CD4-positive, alpha-beta memory T cell (primary cell): ENCODE measurements around the gene INTS4. TPM values are rescaled to one million over a fixed set of nuclear protein-coding genes. Genes with fewer than 3 reads are reported as not detected.
"Not testable (repeated sequence)": the region's sequence is repeated elsewhere in the genome, so short reads cannot be mapped to it uniquely, and the experiment has no call there.

Source experiments
- CTCF ChIA-PET: fragments of 350-600 bp; sonication (Branson Sonifier 250); formaldehyde crosslinking; loops from one replicate; lab custom pipeline; 2021; ENCODE audit warnings: inconsistent platforms; ENCODE audit not compliant: partially characterized antibody; lab: Charles Lee
- POLR2A ChIA-PET: fragments of 350-600 bp; sonication (Branson Sonifier 250); formaldehyde crosslinking; loops from one replicate; lab custom pipeline; 2021; ENCODE audit not compliant: partially characterized antibody; lab: Charles Lee
- DNase-seq, 5 donors: peaks; one replicate each; pipeline versions ENCODE4 v3.0.0 to v3.0.0-alpha.2; 2020 to 2022; ENCODE audit warnings: mixed read lengths in 1 of 5
- H3K27ac ChIP-seq: one replicate; pipeline ENCODE4 v1.7.0; 2013; ENCODE audit warnings: low read depth, low read length
- H3K27me3 ChIP-seq: 2 replicates; pipeline ENCODE4 v1.7.0; 2013; ENCODE audit warnings: mild to moderate bottlenecking, low read length, moderate library complexity; ENCODE audit not compliant: insufficient read depth
- H3K36me3 ChIP-seq: 2 replicates; pipeline ENCODE4 v1.7.0; 2013; ENCODE audit warnings: mild to moderate bottlenecking, low read length, moderate library complexity; ENCODE audit not compliant: insufficient read depth
- H3K4me1 ChIP-seq: 2 replicates; pipeline ENCODE4 v1.7.0; 2013; ENCODE audit warnings: mild to moderate bottlenecking, low read length, moderate library complexity; ENCODE audit not compliant: insufficient read depth
- H3K4me3 ChIP-seq, 2 donors: one replicate each; pipeline ENCODE4 v1.7.0; 2013; ENCODE audit warnings: low read length in 2 of 2, mild to moderate bottlenecking in 1 of 2
- H3K9me3 ChIP-seq, 2 donors: one replicate each; pipeline ENCODE4 v1.7.0; 2013; ENCODE audit warnings: low read length in 2 of 2, control low read depth in 1 of 2; ENCODE audit not compliant: control insufficient read depth in 1 of 2
- H3K27ac Mint-ChIP-seq, 7 donors: one replicate each; pipeline ENCODE4 v1.8.0; 2020 to 2021; ENCODE audit warnings: mixed read lengths in 7 of 7, mild to moderate bottlenecking in 6 of 7, inconsistent platforms in 3 of 7, moderate library complexity in 3 of 7
- H3K27me3 Mint-ChIP-seq, 2 donors: one replicate each; pipeline ENCODE4 v1.8.0; 2020 to 2021; ENCODE audit warnings: mixed read lengths in 2 of 2
- H3K36me3 Mint-ChIP-seq, 2 donors: one replicate each; pipeline ENCODE4 v1.8.0; 2020 to 2021; ENCODE audit warnings: mixed read lengths in 2 of 2, inconsistent platforms in 1 of 2, mild to moderate bottlenecking in 1 of 2
- H3K4me1 Mint-ChIP-seq, 4 donors: one replicate each; pipeline ENCODE4 v1.8.0; 2020 to 2021; ENCODE audit warnings: mixed read lengths in 4 of 4, mild to moderate bottlenecking in 1 of 4
- H3K4me3 Mint-ChIP-seq, 8 donors: one replicate each; pipeline ENCODE4 v1.8.0; 2020 to 2021; ENCODE audit warnings: mixed read lengths in 8 of 8, mild to moderate bottlenecking in 7 of 8, moderate library complexity in 6 of 8, inconsistent platforms in 3 of 8
- H3K9me3 Mint-ChIP-seq, 8 donors: one replicate each; pipeline ENCODE4 v1.8.0; 2020 to 2021; ENCODE audit warnings: mixed read lengths in 8 of 8, mild to moderate bottlenecking in 5 of 8, inconsistent platforms in 3 of 8, moderate library complexity in 1 of 8
- intact Hi-C: fragments of 100-400 bp; cut with micrococcal nuclease; formaldehyde crosslinking; loops from one replicate; pipeline ENCODE4 v1.15.1; 2023
- polyA plus RNA-seq, 2 donors: library from polyadenylated mRNA; unstranded; fragments of 300-500 nt; fragmentation: Illumina TruSeq; gene quantifications; one replicate each; pipeline ENCODE4 v1.2.3, GENCODE V29; 2021
- total RNA-seq, 2 experiments: library from RNA; stranded (reverse); gene quantifications; one replicate each; pipeline ENCODE4 v1.2.3, GENCODE V29; 2021

Gene INTS4
- total and polyA plus RNA-seq, 4 experiments from 2014 or later: 37.2 to 85.0 (median 63.1) TPM

DNA sequence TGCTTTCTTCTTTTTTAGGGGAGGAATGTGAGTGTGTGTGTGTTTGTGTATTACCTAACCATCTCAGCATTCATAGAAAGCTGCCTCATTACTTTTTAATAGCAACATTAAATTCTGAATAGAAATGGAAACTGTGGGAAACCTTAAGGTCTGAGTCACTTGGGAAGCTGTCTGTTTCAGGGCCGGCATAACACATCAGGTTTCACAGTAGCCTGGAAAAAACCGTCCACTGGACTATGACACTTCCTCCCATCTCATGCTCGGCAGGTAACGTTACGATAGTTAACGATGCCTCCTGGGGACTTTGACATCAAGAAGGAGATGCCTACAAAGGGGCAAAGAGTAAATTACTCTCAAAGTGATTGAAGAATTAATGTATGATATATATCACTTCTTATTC lies 83.6 kb downstream of the INTS4 start:
- H3K27me3 ChIP-seq, H3K27me3 Mint-ChIP-seq, H3K9me3 Mint-ChIP-seq, H3K4me1 Mint-ChIP-seq, CTCF ChIA-PET, H3K4me3 ChIP-seq, DNase-seq, H3K9me3 ChIP-seq, H3K4me3 Mint-ChIP-seq, POLR2A ChIA-PET, H3K27ac Mint-ChIP-seq, H3K27ac ChIP-seq, intact Hi-C loops, H3K4me1 ChIP-seq: not testable (repeated sequence)
- H3K36me3 Mint-ChIP-seq: peaks cover 41 to 59% of the 10 kb centered on the region in 2 donors
- peaks cover 17% of the 10 kb centered on the region for H3K36me3 ChIP-seq

GRCh38 chr11:77909277-77909676 lies 85.2 kb downstream of the INTS4 start:
- Mint-ChIP-seq H3K9me3 (no peaks in the 10 kb centered on the region), H3K27ac (no peak overlapping the region), H3K27me3 (no peaks in the 10 kb centered on the region), H3K4me1 (no peaks in the 10 kb centered on the region), H3K4me3 (no peak overlapping the region), H3K36me3 (peaks cover 41 to 51% of the 10 kb centered on the region in 2 donors)
- Histone ChIP-seq H3K36me3 (peaks cover 14% of the 10 kb centered on the region), H3K27me3 (no peaks in the 10 kb centered on the region), H3K4me1 (no peaks in the 10 kb centered on the region), H3K4me3 (no peak overlapping the region), H3K27ac (no peak overlapping the region), H3K9me3 (no peaks in the 10 kb centered on the region)
- ChIA-PET CTCF (no interaction called here), POLR2A (no interaction called here)
- DNase-seq: no peak
- intact Hi-C loops: no loop called here

DNA sequence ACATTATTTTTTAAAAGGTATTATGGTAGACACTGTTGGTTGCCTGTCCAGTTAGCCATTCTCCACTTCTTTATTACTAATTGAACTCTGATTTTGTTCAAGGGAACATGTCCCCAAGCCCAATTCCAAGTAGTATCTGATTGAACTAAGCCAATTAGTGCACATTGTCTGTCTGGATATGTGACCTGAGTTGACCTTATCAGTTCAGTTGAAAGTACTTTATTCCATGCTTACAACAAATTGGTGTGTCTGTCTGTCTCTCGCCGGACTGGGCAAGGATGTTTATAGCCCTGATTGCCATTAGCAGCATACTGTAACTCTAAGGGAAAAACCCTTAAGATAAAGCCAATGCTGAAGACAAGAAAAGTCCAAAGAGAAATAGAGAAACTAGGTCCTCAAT lies 85.6 kb downstream of the INTS4 start:
- no peak for DNase-seq
- H3K36me3 Mint-ChIP-seq: peaks cover 44 to 51% of the 10 kb centered on the region in 2 donors
- Histone ChIP-seq H3K9me3 (no peaks in the 10 kb centered on the region), H3K27ac (no peak overlapping the region), H3K27me3 (no peaks in the 10 kb centered on the region), H3K4me3 (no peak overlapping the region), H3K4me1 (no peaks in the 10 kb centered on the region), H3K36me3 (peaks cover 15% of the 10 kb centered on the region)
- ChIA-PET POLR2A (no interaction called here), CTCF (no interaction called here)
- H3K9me3 Mint-ChIP-seq: no peaks in the 10 kb centered on the region
- H3K4me1 Mint-ChIP-seq: no peaks in the 10 kb centered on the region
- H3K27me3 Mint-ChIP-seq: no peaks in the 10 kb centered on the region
- no peak overlapping the region for H3K4me3 Mint-ChIP-seq
- H3K27ac Mint-ChIP-seq: no peak overlapping the region
- intact Hi-C loops: no loop called here

DNA sequence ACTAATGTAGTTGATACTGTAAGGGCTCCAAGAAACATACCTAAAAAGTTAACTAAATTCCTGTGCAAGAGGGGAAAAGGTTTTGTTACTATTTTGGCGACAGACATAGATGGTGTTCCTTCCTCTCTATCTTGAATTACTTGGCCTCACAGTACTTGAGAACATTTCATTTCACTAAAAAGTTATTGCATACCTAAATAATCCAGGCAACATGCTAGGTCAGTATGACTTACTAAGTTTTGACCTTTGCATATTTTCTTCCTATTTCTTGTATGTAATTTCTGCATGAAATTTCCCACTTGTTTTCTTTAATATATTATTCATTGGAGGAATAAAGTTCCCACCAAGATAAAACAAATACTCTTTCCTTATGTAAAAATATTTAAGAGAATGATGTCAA lies 99.5 kb downstream of the INTS4 start:
- H3K4me3 Mint-ChIP-seq, intact Hi-C loops, DNase-seq, H3K27me3 Mint-ChIP-seq, H3K27ac ChIP-seq, H3K4me1 Mint-ChIP-seq, H3K27ac Mint-ChIP-seq, H3K9me3 ChIP-seq, H3K4me1 ChIP-seq, H3K27me3 ChIP-seq, H3K9me3 Mint-ChIP-seq, H3K36me3 ChIP-seq, POLR2A ChIA-PET, CTCF ChIA-PET, H3K4me3 ChIP-seq: not testable (repeated sequence)
- peaks cover 41 to 56% of the 10 kb centered on the region in 2 donors for H3K36me3 Mint-ChIP-seq

GRCh38 chr11:77891703-77892102 lies 102.8 kb downstream of the INTS4 start:
- DNase-seq, H3K27me3 ChIP-seq, H3K36me3 ChIP-seq, CTCF ChIA-PET, H3K27me3 Mint-ChIP-seq, H3K27ac Mint-ChIP-seq, POLR2A ChIA-PET, H3K9me3 Mint-ChIP-seq, intact Hi-C loops, H3K9me3 ChIP-seq, H3K4me3 ChIP-seq, H3K27ac ChIP-seq, H3K4me1 Mint-ChIP-seq, H3K4me3 Mint-ChIP-seq, H3K4me1 ChIP-seq: not testable (repeated sequence)
- H3K36me3 Mint-ChIP-seq: peaks cover 58 to 65% of the 10 kb centered on the region in 2 donors

DNA sequence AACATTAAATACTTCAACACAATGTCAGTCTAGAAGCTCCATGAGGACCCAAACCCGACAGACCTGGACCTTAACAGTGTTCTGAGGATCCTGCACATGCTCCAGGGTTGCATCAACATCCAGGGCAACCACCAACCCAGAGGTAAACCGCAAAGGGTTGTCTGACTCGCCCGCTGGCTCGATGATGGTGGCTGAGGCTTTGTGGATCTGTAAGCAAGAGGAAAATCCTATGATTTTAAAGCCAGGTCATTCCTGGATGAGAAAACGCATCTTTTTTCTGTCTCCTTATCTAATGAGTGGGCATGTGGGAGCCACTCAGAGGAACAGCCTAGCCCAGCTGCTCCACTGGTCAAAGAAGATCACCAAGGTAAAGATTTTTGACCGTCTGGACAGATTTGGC lies 103.2 kb downstream of the INTS4 start:
- H3K4me3 ChIP-seq, H3K4me1 ChIP-seq, H3K4me1 Mint-ChIP-seq, intact Hi-C loops, POLR2A ChIA-PET, DNase-seq, H3K27me3 Mint-ChIP-seq, CTCF ChIA-PET, H3K9me3 ChIP-seq, H3K36me3 ChIP-seq, H3K27ac ChIP-seq, H3K4me3 Mint-ChIP-seq, H3K27me3 ChIP-seq, H3K9me3 Mint-ChIP-seq, H3K27ac Mint-ChIP-seq: not testable (repeated sequence)
- peaks cover 60 to 68% of the 10 kb centered on the region in 2 donors for H3K36me3 Mint-ChIP-seq

DNA sequence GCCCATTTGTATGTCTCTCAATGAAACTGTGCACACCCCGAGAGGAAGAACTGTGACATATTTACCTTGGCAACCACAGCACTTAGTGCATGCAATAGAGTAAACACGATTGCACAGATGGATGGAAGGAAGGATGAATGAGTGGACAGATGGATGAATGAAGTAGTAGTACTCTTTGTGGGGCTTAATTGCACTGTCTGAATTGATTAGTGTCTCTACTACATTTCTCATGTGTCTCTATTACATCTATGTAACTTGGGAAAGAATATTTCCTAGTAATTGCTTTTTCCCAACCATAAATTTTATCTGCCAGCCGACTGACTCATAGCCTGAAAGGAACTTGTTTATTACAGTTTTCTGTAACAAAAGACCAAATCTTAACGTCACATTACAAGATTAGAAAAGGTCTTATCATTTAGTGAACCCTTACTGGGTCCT lies 103.8 kb downstream of the INTS4 start:
- not testable (repeated sequence) for H3K4me3 Mint-ChIP-seq

GRCh38 chr11:77890100-77890614 lies 104.3 kb downstream of the INTS4 start:
- H3K27ac Mint-ChIP-seq: not testable (repeated sequence)

More for the DNA sequence above, 103.8 kb downstream of the INTS4 start:
- H3K36me3 ChIP-seq, H3K9me3 ChIP-seq, H3K27me3 Mint-ChIP-seq, H3K27ac Mint-ChIP-seq, intact Hi-C loops, H3K27ac ChIP-seq, CTCF ChIA-PET, H3K4me1 Mint-ChIP-seq, H3K9me3 Mint-ChIP-seq, H3K27me3 ChIP-seq, H3K4me3 ChIP-seq, H3K4me1 ChIP-seq, POLR2A ChIA-PET, DNase-seq: not testable (repeated sequence)
- peaks cover 60 to 69% of the 10 kb centered on the region in 2 donors for H3K36me3 Mint-ChIP-seq

More at GRCh38 chr11:77890100-77890614, 104.3 kb downstream of the INTS4 start:
- CTCF ChIA-PET, H3K9me3 Mint-ChIP-seq, H3K27me3 ChIP-seq, H3K27ac ChIP-seq, H3K4me1 Mint-ChIP-seq, H3K4me3 Mint-ChIP-seq, DNase-seq, H3K27me3 Mint-ChIP-seq, H3K36me3 ChIP-seq, POLR2A ChIA-PET, H3K4me3 ChIP-seq, H3K4me1 ChIP-seq, intact Hi-C loops, H3K9me3 ChIP-seq: not testable (repeated sequence)
- peaks cover 61 to 71% of the 10 kb centered on the region in 2 donors for H3K36me3 Mint-ChIP-seq
